HepG2 (cell line): ENCODE data around the gene UNC93A. TPM values are rescaled to one million over a fixed set of nuclear protein-coding genes. Genes with fewer than 3 reads are reported as not detected.

ENCODE experiments used
- ATAC-seq: fragments of 200-7000 bp; cut with Tn5 transposase; 3 replicates; pipeline ENCODE4 v1.9.1; 2020; ENCODE audit warnings: mild to moderate bottlenecking, moderate library complexity
- BruUV-seq: library from RNA; stranded (reverse); fragments of 400-500 nt; replicated peaks from 2 replicates; lab custom pipeline; 2021; lab: Mats Ljungman, UMichigan
- CTCF ChIA-PET: fragments of 300-600 bp; formaldehyde crosslinking; extraction: SDS; loops from one replicate; lab custom pipeline; 2021; ENCODE audit warnings: low total read pairs, inconsistent platforms, low intra/inter-chr PET ratio; lab: Yijun Ruan, JAX
- POLR2A ChIA-PET: fragments of 350-600 bp; sonication (Branson Sonifier 250); formaldehyde crosslinking; loops from one replicate; lab custom pipeline; 2020; ENCODE audit warnings: antibody characterized with exemption, inconsistent platforms; lab: Yijun Ruan, JAX
- DNase-seq: peaks from one replicate; pipeline ENCODE4 v3.0.0-alpha.2; 2015; ENCODE audit warnings: low spot score
- FAIRE-seq: peaks from 3 replicates; lab custom pipeline; 2011; peaks lifted over from hg19 to GRCh38; lab: Jason Lieb, UNC
- H2AFZ ChIP-seq: one replicate; pipeline ENCODE4 v1.6.1; 2011; ENCODE audit warnings: low read length, inconsistent platforms
- H3K27ac ChIP-seq: fragments of 300-600 bp; 3 replicates; pipeline ENCODE4 v1.8.0; 2011; ENCODE audit warnings: mixed run types, mild to moderate bottlenecking, mixed read lengths, low read length, inconsistent platforms; ENCODE audit not compliant: insufficient read depth; ENCODE audit errors: extremely low read length
- H3K27me3 ChIP-seq, 2 experiments: fragments of 200-600 bp in 1 of 2; 2 replicates in 1 of 2; 3 replicates in 1 of 2; pipeline versions ENCODE4 v1.6.0 to v1.8.0; 2011; ENCODE audit warnings: low read length in 2 of 2, mild to moderate bottlenecking in 2 of 2, moderate library complexity in 2 of 2, inconsistent platforms in 1 of 2; ENCODE audit not compliant: insufficient read depth in 2 of 2, control insufficient read depth in 1 of 2
- H3K36me3 ChIP-seq, 2 experiments: fragments of 200-600 bp in 1 of 2; replicated peaks in 1 of 2; 2 replicates in 1 of 2; 3 replicates in 1 of 2; pipeline versions ENCODE4 v1.5.1 to v1.8.0; 2011; ENCODE audit warnings: low read length in 2 of 2, inconsistent platforms in 1 of 2; ENCODE audit not compliant: insufficient read depth in 2 of 2, control insufficient read depth in 1 of 2
- H3K4me1 ChIP-seq: 2 replicates; pipeline ENCODE4 v1.5.1; 2012; ENCODE audit warnings: low read length, inconsistent platforms; ENCODE audit not compliant: insufficient read depth
- H3K4me2 ChIP-seq: 2 replicates; pipeline ENCODE4 v1.6.0; 2011; ENCODE audit warnings: low read depth, low read length, inconsistent platforms
- H3K4me3 ChIP-seq, 3 experiments: fragments of 200-600 bp in 1 of 3; sonication (generic), shearing (Covaris generic) in 1 of 3; replicated peaks in 1 of 3; 2 replicates each; pipeline ENCODE4 v1.5.1; 2011 to 2016; ENCODE audit warnings: low read length in 3 of 3, inconsistent platforms in 2 of 3, low read depth in 2 of 3, mild to moderate bottlenecking in 2 of 3, control low read depth in 1 of 3, mixed read lengths in 1 of 3; ENCODE audit not compliant: insufficient read depth in 1 of 3
- H3K79me2 ChIP-seq: one replicate; pipeline ENCODE4 v1.6.1; 2011; ENCODE audit warnings: low read length, inconsistent platforms; ENCODE audit not compliant: insufficient read depth
- H3K9ac ChIP-seq: 2 replicates; pipeline ENCODE4 v1.6.0; 2011; ENCODE audit warnings: mild to moderate bottlenecking, low read depth, low read length, inconsistent platforms; ENCODE audit not compliant: insufficient read depth
- H3K9me3 ChIP-seq: 2 replicates; pipeline ENCODE4 v1.5.1; 2012; ENCODE audit warnings: mild to moderate bottlenecking, low read length
- H4K20me1 ChIP-seq: 2 replicates; pipeline ENCODE4 v1.6.0; 2011; ENCODE audit warnings: inconsistent platforms, mild to moderate bottlenecking, low read length, moderate library complexity; ENCODE audit not compliant: insufficient read depth
- BHLHE40 ChIP-seq: IDR thresholded peaks from 2 replicates; pipeline ENCODE4 v1.6.1; 2011; ENCODE audit warnings: low read length, improper control_type of control experiment
- FOXP1 ChIP-seq, 2 experiments: fragments of 450-650 bp in 1 of 2; IDR thresholded peaks; 2 replicates each; pipeline ENCODE4 v1.6.1; 2017 to 2018; ENCODE audit warnings: antibody characterized with exemption in 1 of 2
- IKZF5 ChIP-seq: IDR thresholded peaks from 2 replicates; pipeline ENCODE4 v1.6.1; 2018; ENCODE audit warnings: missing genetic modification reagents, mild to moderate bottlenecking, missing compliant biosample characterization
- ISL2 ChIP-seq: sonication (generic); formaldehyde crosslinking; IDR thresholded peaks from 2 replicates; pipeline ENCODE4 v1.5.0; 2020; ENCODE audit warnings: missing genetic modification reagents
- MAFG ChIP-seq: sonication (generic); formaldehyde crosslinking; IDR thresholded peaks from 2 replicates; pipeline ENCODE4 v1.5.1; 2020; ENCODE audit warnings: mild to moderate bottlenecking, missing genetic modification reagents
- THRA ChIP-seq: sonication (generic); formaldehyde crosslinking; IDR thresholded peaks from 2 replicates; pipeline ENCODE4 v1.4.0; 2020; ENCODE audit warnings: missing genetic modification reagents, borderline replicate concordance
- ZBTB7B ChIP-seq: sonication (generic); formaldehyde crosslinking; IDR thresholded peaks from 2 replicates; pipeline ENCODE4 v1.4.0; 2020; ENCODE audit warnings: missing genetic modification reagents
- ZNF225 ChIP-seq: sonication (generic); formaldehyde crosslinking; IDR thresholded peaks from 2 replicates; pipeline ENCODE4 v1.4.0; 2020; ENCODE audit warnings: mild to moderate bottlenecking, missing genetic modification reagents
- WGBS: methylation state at CpG from one replicate; pipeline ENCODE4 v1.1.6; 2017; ENCODE audit warnings: low lambda C conversion rate; 5-methylcytosine and 5-hydroxymethylcytosine counted together
- in situ Hi-C: cut with HindIII; loops from 2 replicates; pipeline ENCODE4 v1.10.0; 2017; ENCODE audit warnings: low pct_unique_long_range_greater_than_20kb; ENCODE audit not compliant: extremely low pct_ligation_motif_present
- intact Hi-C: fragments of 100-400 bp; cut with micrococcal nuclease; formaldehyde crosslinking; loops from one replicate; pipeline ENCODE4 v1.10.0; 2022; ENCODE audit not compliant: unreplicated experiment
- polyA plus RNA-seq, 8 experiments: library from polyadenylated mRNA; depleted of rRNA in 3 of 8; stranded (reverse) in 7 of 8; unstranded in 1 of 8; fragments of >200 nt; fragmentation: Illumina TruSeq in 4 of 8; extraction: Trizol in 4 of 8; gene quantifications; 2 replicates each; pipeline versions ENCODE4 v1.2.1 to v1.2.3, GENCODE V29; 2011 to 2016; ENCODE audit warnings: low read depth in 4 of 8, missing spikeins in 1 of 8, mixed read lengths in 1 of 8; ENCODE audit not compliant: insufficient read depth in 1 of 8
- total RNA-seq, 5 experiments: library from RNA; depleted of rRNA; stranded (reverse); fragments of >200 nt; fragmentation: Illumina TruSeq; extraction: Trizol; gene quantifications; 2 replicates each; pipeline ENCODE4 v1.2.3, GENCODE V29; 2016; ENCODE audit warnings: low read depth in 1 of 5

Gene UNC93A
- total and polyA plus RNA-seq, 2 of the 13 experiments (the other 11 are each of a cell fraction or from before 2014, with no cell fraction given) = 11.0 to 42.7 TPM

- intact Hi-C loops = no loop called here
- ChIA-PET CTCF (no interaction called here), POLR2A (no interaction called here)
- ATAC-seq (no peak), DNase-seq (no peak), FAIRE-seq (no peak)
- 97% methylated on average over 9 of the region's 9 CpGs for WGBS
- H3K9ac ChIP-seq = no peak overlapping the region
- BruUV-seq = no TSS peak
- no peaks in the 10 kb centered on the region for H3K27me3 ChIP-seq
- H3K27ac ChIP-seq = no peak overlapping the region
- no peaks in the 10 kb centered on the region for H3K79me2 ChIP-seq
- H2AFZ ChIP-seq = no peak overlapping the region
- peaks cover 38% of the 10 kb centered on the region for H3K4me1 ChIP-seq
- TF ChIP-seq THRA (CRISPR knock-in tag) (peak; percentile 65; the same call in 1 of the 2 replicates), ZNF225 (CRISPR knock-in tag) (no peak)
- H4K20me1 ChIP-seq = no peaks in the 10 kb centered on the region
- no peaks in the 10 kb centered on the region for H3K9me3 ChIP-seq
- no peak overlapping the region for H3K4me2 ChIP-seq
- in situ Hi-C loops = no loop called here
- H3K4me3 ChIP-seq = no peak overlapping the region
- H3K36me3 ChIP-seq = peaks cover 0 to 3% of the 10 kb centered on the region in 2 experiments; a peak in 1 of 5 replicates
Measured at GRCh38 chr6:167302074-167302473, 11.0 kb downstream of the UNC93A start.

- no peak overlapping the region for H3K4me3 ChIP-seq
- no peak overlapping the region for H3K9ac ChIP-seq
- H3K27me3 ChIP-seq = no peaks in the 10 kb centered on the region
- H3K4me1 ChIP-seq = peaks cover 45% of the 10 kb centered on the region
- WGBS = 95% methylated on average over 11 of the region's 13 CpGs
- no TSS peak for BruUV-seq
- in situ Hi-C loops (no loop called here), intact Hi-C loops (no loop called here)
- H3K27ac ChIP-seq = no peak overlapping the region
- ChIA-PET CTCF (no interaction called here), POLR2A (no interaction called here)
- H2AFZ ChIP-seq = no peak overlapping the region
- H3K4me2 ChIP-seq = no peak overlapping the region
- no peak for FAIRE-seq
- no peak for ATAC-seq
- TF ChIP-seq MAFG (CRISPR knock-in tag) (no peak), BHLHE40 (no peak), IKZF5 (CRISPR knock-in tag) (no peak), ISL2 (CRISPR knock-in tag) (no peak), ZBTB7B (no peak), FOXP1 (IDR thresholded peaks at IDR 0.05) (no peak), FOXP1 (CRISPR knock-in tag; IDR thresholded peaks at IDR 0.05) (no peak)
- TF ChIP-seq, all 625 proteins: peak for 0
- Histone ChIP-seq H3K9me3 (no peaks in the 10 kb centered on the region), H3K79me2 (no peaks in the 10 kb centered on the region), H4K20me1 (no peaks in the 10 kb centered on the region), H3K36me3 (peaks cover 0 to 3% of the 10 kb centered on the region in 2 experiments; a peak in 1 of 5 replicates)
- no peak for DNase-seq
Measured at GRCh38 chr6:167302796-167303195, 11.7 kb downstream of the UNC93A start.
